WTC11 (cell line): ENCODE results near the gene SPRR2B. TPM values are rescaled to one million over a fixed set of nuclear protein-coding genes. Genes with fewer than 3 reads are reported as not detected.

Experiments
- ATAC-seq: fragments of 200-7000 bp; cut with Tn5 transposase; 2 replicates; pipeline ENCODE4 v1.10.0; 2021; ENCODE audit warnings: mild to moderate bottlenecking, moderate library complexity
- CTCF ChIA-PET: fragments of 300-600 bp; sonication (Branson Sonifier 250); formaldehyde crosslinking; loops from one replicate; lab custom pipeline; 2021; ENCODE audit warnings: antibody characterized with exemption; lab: Charles Lee
- POLR2A ChIA-PET: fragments of 350-600 bp; sonication (Branson Sonifier 250); formaldehyde crosslinking; loops from one replicate; lab custom pipeline; 2021; ENCODE audit warnings: antibody characterized with exemption; lab: Charles Lee
- DNase-seq: peaks from one replicate; pipeline ENCODE4 v3.0.0; 2021; ENCODE audit warnings: low spot score
- H3K27ac Mint-ChIP-seq: 2 replicates; pipeline ENCODE4 v1.8.0; 2021; ENCODE audit warnings: mixed read lengths
- H3K27me3 Mint-ChIP-seq: 2 replicates; pipeline ENCODE4 v1.8.0; 2021; ENCODE audit warnings: low read depth, mild to moderate bottlenecking, moderate library complexity, mixed read lengths
- H3K36me3 Mint-ChIP-seq: 2 replicates; pipeline ENCODE4 v1.8.0; 2021; ENCODE audit warnings: mixed read lengths
- H3K4me1 Mint-ChIP-seq: 2 replicates; pipeline ENCODE4 v1.8.0; 2022; ENCODE audit warnings: mixed read lengths
- H3K4me3 Mint-ChIP-seq: 2 replicates; pipeline ENCODE4 v1.8.0; 2021; ENCODE audit warnings: mild to moderate bottlenecking, moderate library complexity, mixed read lengths
- H3K9me3 Mint-ChIP-seq: 2 replicates; pipeline ENCODE4 v1.8.0; 2021; ENCODE audit warnings: mixed read lengths
- ATF6 ChIP-seq: sonication (generic); formaldehyde crosslinking; IDR thresholded peaks from 2 replicates; pipeline ENCODE4 v1.8.1; 2023; ENCODE audit warnings: mild to moderate bottlenecking, missing genetic modification reagents
- CREM ChIP-seq: sonication (generic); formaldehyde crosslinking; IDR thresholded peaks from 2 replicates; pipeline ENCODE4 v1.8.1; 2022; ENCODE audit warnings: mild to moderate bottlenecking, missing genetic modification reagents, moderate library complexity
- ELF4 ChIP-seq: sonication (generic); formaldehyde crosslinking; IDR thresholded peaks from 2 replicates; pipeline ENCODE4 v1.8.1; 2022; ENCODE audit warnings: low read depth, mild to moderate bottlenecking, moderate library complexity, missing genetic modification reagents
- HMGA2 ChIP-seq: fragments of 250-450 bp; sonication (Bioruptor Pico); IDR thresholded peaks from 2 replicates; pipeline ENCODE4 v1.4.0; 2021; ENCODE audit warnings: mild to moderate bottlenecking, moderate library complexity
- KAT7 ChIP-seq: sonication (generic); formaldehyde crosslinking; IDR thresholded peaks from 2 replicates; pipeline ENCODE4 v1.8.1; 2023; ENCODE audit warnings: missing genetic modification reagents, mild to moderate bottlenecking, borderline replicate concordance
- MLX ChIP-seq: sonication (generic); formaldehyde crosslinking; IDR thresholded peaks from 2 replicates; pipeline ENCODE4 v1.8.1; 2023; ENCODE audit warnings: mild to moderate bottlenecking, missing genetic modification reagents, moderate library complexity
- MYBL2 ChIP-seq: sonication (generic); formaldehyde crosslinking; IDR thresholded peaks from 2 replicates; pipeline ENCODE4 v1.8.1; 2023; ENCODE audit warnings: mild to moderate bottlenecking, moderate library complexity, missing genetic modification reagents
- NFATC4 ChIP-seq: fragments of 250-450 bp; sonication (Bioruptor Pico); IDR thresholded peaks from 2 replicates; pipeline ENCODE4 v1.9.0; 2021; ENCODE audit warnings: mild to moderate bottlenecking
- NR2C2 ChIP-seq: sonication (generic); formaldehyde crosslinking; IDR thresholded peaks from 2 replicates; pipeline ENCODE4 v1.8.0; 2022; ENCODE audit warnings: mild to moderate bottlenecking, missing genetic modification reagents
- RELA ChIP-seq: sonication (generic); formaldehyde crosslinking; IDR thresholded peaks from 2 replicates; pipeline ENCODE4 v1.8.1; 2022; ENCODE audit warnings: missing genetic modification reagents, mild to moderate bottlenecking, borderline replicate concordance
- RORB ChIP-seq: fragments of 250-450 bp; sonication (Bioruptor Pico); IDR thresholded peaks from 2 replicates; pipeline ENCODE4 v1.9.0; 2021; ENCODE audit warnings: mild to moderate bottlenecking
- TEAD4 ChIP-seq: sonication (generic); formaldehyde crosslinking; IDR thresholded peaks from 2 replicates; pipeline ENCODE4 v1.8.0; 2022; ENCODE audit warnings: mild to moderate bottlenecking, missing genetic modification reagents
- ZBTB21 ChIP-seq: sonication (generic); formaldehyde crosslinking; IDR thresholded peaks from 2 replicates; pipeline ENCODE4 v1.8.1; 2023; ENCODE audit warnings: mild to moderate bottlenecking, missing genetic modification reagents, borderline replicate concordance
- ZNF317 ChIP-seq: sonication (generic); formaldehyde crosslinking; IDR thresholded peaks from 2 replicates; pipeline ENCODE4 v1.8.1; 2023; ENCODE audit warnings: low read depth, mild to moderate bottlenecking, moderate library complexity, missing genetic modification reagents, borderline replicate concordance
- total RNA-seq: library from RNA; stranded (reverse); gene quantifications from 3 replicates; pipeline ENCODE4 v1.2.3, GENCODE V29; 2021
- TF ChIP-seq, protein P1 (sequence below): sonication (generic); formaldehyde crosslinking; conservative IDR thresholded peaks from 2 replicates; pipeline ENCODE4 v1.8.1; 2023; ENCODE audit warnings: mild to moderate bottlenecking, low read depth, missing genetic modification reagents, moderate library complexity
- TF ChIP-seq, protein P2 (sequence below): sonication (generic); formaldehyde crosslinking; IDR thresholded peaks from 2 replicates; pipeline ENCODE4 v1.8.0; 2022; ENCODE audit warnings: mild to moderate bottlenecking, missing genetic modification reagents
- TF ChIP-seq, protein P3 (sequence below): sonication (generic); formaldehyde crosslinking; IDR thresholded peaks from 2 replicates; pipeline ENCODE4 v1.8.1; 2023; ENCODE audit warnings: mild to moderate bottlenecking, missing genetic modification reagents, moderate library complexity
- TF ChIP-seq, protein P4 (sequence below): fragments of 250-450 bp; sonication (Bioruptor Pico); IDR thresholded peaks from 2 replicates; pipeline ENCODE4 v1.9.0; 2021; ENCODE audit warnings: mild to moderate bottlenecking

The SPRR2B gene
- total RNA-seq, 1 experiment from 2014 or later = not detected

GRCh38 chr1:153099461-153100045, 28.1 kb upstream of the SPRR2B start (continued):
- TF ChIP-seq MYBL2 (CRISPR knock-in tag) = no peak
- TF ChIP-seq, protein P1, sequence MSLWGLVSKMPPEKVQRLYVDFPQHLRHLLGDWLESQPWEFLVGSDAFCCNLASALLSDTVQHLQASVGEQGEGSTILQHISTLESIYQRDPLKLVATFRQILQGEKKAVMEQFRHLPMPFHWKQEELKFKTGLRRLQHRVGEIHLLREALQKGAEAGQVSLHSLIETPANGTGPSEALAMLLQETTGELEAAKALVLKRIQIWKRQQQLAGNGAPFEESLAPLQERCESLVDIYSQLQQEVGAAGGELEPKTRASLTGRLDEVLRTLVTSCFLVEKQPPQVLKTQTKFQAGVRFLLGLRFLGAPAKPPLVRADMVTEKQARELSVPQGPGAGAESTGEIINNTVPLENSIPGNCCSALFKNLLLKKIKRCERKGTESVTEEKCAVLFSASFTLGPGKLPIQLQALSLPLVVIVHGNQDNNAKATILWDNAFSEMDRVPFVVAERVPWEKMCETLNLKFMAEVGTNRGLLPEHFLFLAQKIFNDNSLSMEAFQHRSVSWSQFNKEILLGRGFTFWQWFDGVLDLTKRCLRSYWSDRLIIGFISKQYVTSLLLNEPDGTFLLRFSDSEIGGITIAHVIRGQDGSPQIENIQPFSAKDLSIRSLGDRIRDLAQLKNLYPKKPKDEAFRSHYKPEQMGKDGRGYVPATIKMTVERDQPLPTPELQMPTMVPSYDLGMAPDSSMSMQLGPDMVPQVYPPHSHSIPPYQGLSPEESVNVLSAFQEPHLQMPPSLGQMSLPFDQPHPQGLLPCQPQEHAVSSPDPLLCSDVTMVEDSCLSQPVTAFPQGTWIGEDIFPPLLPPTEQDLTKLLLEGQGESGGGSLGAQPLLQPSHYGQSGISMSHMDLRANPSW (CRISPR knock-in tag) = no peak
- TF ChIP-seq, all 79 proteins: peak for 0

DNA sequence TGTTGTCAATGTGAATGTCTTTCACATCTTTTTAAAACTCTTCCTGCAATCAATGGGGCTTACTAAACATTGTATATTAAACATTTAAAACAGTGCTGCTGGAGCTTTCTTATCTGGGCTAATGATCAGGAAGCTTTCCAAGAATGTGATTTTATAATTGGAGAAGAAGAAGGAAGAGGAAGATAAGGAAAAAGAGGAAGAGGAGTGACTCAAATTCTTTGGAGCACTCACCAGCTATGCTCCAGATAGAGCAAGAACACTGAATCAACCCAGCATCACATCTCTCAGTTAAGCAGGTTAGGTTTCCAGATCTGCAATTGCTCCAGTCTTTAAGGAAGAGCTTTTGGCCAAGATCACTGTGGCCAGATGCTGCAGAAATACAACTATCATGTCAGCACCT, 24.4 kb upstream of the SPRR2B start:
- DNase-seq (no peak), ATAC-seq (no peak)
- Mint-ChIP-seq H3K27ac (no peak overlapping the region), H3K9me3 (peaks cover 5% of the 10 kb centered on the region; the same call in 1 of the 2 replicates), H3K36me3 (no peaks in the 10 kb centered on the region), H3K4me1 (no peaks in the 10 kb centered on the region), H3K27me3 (no peaks in the 10 kb centered on the region), H3K4me3 (no peak overlapping the region)
- TF ChIP-seq MLX (no peak), ZNF317 (CRISPR knock-in tag) (no peak), ATF6 (CRISPR knock-in tag) (no peak), RELA (no peak), RORB (CRISPR knock-in tag) (no peak)
- TF ChIP-seq, protein P2, sequence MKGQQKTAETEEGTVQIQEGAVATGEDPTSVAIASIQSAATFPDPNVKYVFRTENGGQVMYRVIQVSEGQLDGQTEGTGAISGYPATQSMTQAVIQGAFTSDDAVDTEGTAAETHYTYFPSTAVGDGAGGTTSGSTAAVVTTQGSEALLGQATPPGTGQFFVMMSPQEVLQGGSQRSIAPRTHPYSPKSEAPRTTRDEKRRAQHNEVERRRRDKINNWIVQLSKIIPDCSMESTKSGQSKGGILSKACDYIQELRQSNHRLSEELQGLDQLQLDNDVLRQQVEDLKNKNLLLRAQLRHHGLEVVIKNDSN (CRISPR knock-in tag) = no peak
- TF ChIP-seq, protein P3, sequence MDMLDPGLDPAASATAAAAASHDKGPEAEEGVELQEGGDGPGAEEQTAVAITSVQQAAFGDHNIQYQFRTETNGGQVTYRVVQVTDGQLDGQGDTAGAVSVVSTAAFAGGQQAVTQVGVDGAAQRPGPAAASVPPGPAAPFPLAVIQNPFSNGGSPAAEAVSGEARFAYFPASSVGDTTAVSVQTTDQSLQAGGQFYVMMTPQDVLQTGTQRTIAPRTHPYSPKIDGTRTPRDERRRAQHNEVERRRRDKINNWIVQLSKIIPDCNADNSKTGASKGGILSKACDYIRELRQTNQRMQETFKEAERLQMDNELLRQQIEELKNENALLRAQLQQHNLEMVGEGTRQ = no peak
- ChIA-PET CTCF (interaction anchor here (0.6 kb wide), 1 partner anchor 187 kb away, joined by 3 read pairs; no protein-coding TSS in a partner anchor), POLR2A (no interaction called here)

- ATAC-seq = no peak
- H3K27ac Mint-ChIP-seq = no peak within 1 kb of the TSS
Measured at GRCh38 chr1:153094426-153094825, 23.0 kb upstream of the SPRR2B start, which contains the start of gene SPRR2E. Gene SPRR2E (minus strand): TSS chr1:153094526. CDS start chr1:153093751, 775 bp downstream.

More at GRCh38 chr1:153094426-153094825, 23.0 kb upstream of the SPRR2B start, which contains the start of gene SPRR2E:
- Mint-ChIP-seq H3K9me3 (peaks cover 5% of the 10 kb centered on the region; the same call in 1 of the 2 replicates), H3K36me3 (no peaks in the 10 kb centered on the region), H3K27me3 (no peaks in the 10 kb centered on the region), H3K4me3 (no peak within 1 kb of the TSS), H3K4me1 (no peaks in the 10 kb centered on the region)
- TF ChIP-seq ZNF317 (CRISPR knock-in tag) = no peak
- TF ChIP-seq CREM (CRISPR knock-in tag) = no peak
- TF ChIP-seq HMGA2 = no peak
- TF ChIP-seq TEAD4 (CRISPR knock-in tag) = no peak
- no peak for TF ChIP-seq KAT7 (CRISPR knock-in tag)
- TF ChIP-seq ZBTB21 = no peak
- TF ChIP-seq, protein P1 (CRISPR knock-in tag) = no peak
- TF ChIP-seq NFATC4 (CRISPR knock-in tag) = no peak
- no peak for TF ChIP-seq ELF4 (CRISPR knock-in tag)
- TF ChIP-seq NR2C2 (CRISPR knock-in tag) = no peak
- TF ChIP-seq, protein P4, sequence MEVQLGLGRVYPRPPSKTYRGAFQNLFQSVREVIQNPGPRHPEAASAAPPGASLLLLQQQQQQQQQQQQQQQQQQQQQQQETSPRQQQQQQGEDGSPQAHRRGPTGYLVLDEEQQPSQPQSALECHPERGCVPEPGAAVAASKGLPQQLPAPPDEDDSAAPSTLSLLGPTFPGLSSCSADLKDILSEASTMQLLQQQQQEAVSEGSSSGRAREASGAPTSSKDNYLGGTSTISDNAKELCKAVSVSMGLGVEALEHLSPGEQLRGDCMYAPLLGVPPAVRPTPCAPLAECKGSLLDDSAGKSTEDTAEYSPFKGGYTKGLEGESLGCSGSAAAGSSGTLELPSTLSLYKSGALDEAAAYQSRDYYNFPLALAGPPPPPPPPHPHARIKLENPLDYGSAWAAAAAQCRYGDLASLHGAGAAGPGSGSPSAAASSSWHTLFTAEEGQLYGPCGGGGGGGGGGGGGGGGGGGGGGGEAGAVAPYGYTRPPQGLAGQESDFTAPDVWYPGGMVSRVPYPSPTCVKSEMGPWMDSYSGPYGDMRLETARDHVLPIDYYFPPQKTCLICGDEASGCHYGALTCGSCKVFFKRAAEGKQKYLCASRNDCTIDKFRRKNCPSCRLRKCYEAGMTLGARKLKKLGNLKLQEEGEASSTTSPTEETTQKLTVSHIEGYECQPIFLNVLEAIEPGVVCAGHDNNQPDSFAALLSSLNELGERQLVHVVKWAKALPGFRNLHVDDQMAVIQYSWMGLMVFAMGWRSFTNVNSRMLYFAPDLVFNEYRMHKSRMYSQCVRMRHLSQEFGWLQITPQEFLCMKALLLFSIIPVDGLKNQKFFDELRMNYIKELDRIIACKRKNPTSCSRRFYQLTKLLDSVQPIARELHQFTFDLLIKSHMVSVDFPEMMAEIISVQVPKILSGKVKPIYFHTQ (CRISPR knock-in tag) = no peak
- ChIA-PET POLR2A (no interaction called here), CTCF (no interaction called here)
- no peak for DNase-seq
